GM23248 (cell line): ENCODE results near the gene AAK1.

Source experiments
- EZH2 ChIP-seq: fragments of 200-600 bp; sonication (generic); IDR thresholded peaks from 2 replicates; pipeline ENCODE4 v1.6.1; 2018; ENCODE audit warnings: antibody characterized with exemption, mild to moderate bottlenecking; ENCODE audit not compliant: insufficient read depth, poor library complexity, severe bottlenecking
- EZH2phosphoT487 ChIP-seq: fragments of 200-600 bp; sonication (generic); IDR thresholded peaks from 2 replicates; pipeline ENCODE4 v1.6.1; 2018; ENCODE audit warnings: antibody characterized with exemption, moderate library complexity, mild to moderate bottlenecking, low read depth; ENCODE audit not compliant: insufficient read depth

DNA sequence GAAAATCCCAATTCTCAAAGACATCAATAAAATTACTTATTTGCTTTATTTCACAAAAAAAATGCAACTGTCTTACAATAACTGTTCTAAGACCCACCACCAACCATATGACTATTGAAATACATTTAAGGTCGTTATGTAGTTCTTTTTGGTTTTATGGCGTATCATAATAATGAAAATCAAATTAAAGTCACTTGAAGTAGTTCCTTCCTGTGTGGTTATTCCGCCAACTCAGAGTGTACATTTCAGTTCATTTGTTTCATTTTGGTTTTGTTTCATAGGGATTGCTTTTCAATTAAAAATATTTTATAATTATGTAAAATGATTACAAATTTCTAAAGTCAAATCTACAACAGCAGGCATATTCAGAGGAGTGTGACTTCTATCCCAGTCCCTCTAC is 45.9 kb upstream of the AAK1 start:
- TF ChIP-seq EZH2 (no peak), EZH2phosphoT487 (no peak)
